ENCODE results near the gene SPACA6.
A peak's percentile ranks its signal among the peaks of the same experiment; 100 is the strongest.

Gene SPACA6

GRCh38 chr19:51719251-51719988 is 26.3 kb downstream of the SPACA6 start:
- no peak overlapping the region for H3K27ac ChIP-seq
- TF ChIP-seq, protein P1, sequence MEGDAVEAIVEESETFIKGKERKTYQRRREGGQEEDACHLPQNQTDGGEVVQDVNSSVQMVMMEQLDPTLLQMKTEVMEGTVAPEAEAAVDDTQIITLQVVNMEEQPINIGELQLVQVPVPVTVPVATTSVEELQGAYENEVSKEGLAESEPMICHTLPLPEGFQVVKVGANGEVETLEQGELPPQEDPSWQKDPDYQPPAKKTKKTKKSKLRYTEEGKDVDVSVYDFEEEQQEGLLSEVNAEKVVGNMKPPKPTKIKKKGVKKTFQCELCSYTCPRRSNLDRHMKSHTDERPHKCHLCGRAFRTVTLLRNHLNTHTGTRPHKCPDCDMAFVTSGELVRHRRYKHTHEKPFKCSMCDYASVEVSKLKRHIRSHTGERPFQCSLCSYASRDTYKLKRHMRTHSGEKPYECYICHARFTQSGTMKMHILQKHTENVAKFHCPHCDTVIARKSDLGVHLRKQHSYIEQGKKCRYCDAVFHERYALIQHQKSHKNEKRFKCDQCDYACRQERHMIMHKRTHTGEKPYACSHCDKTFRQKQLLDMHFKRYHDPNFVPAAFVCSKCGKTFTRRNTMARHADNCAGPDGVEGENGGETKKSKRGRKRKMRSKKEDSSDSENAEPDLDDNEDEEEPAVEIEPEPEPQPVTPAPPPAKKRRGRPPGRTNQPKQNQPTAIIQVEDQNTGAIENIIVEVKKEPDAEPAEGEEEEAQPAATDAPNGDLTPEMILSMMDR (IDR thresholded peaks at IDR 0.05): no peak
- DNase-seq: no peak
- intact Hi-C loops (cut with DNase I; ENCODE audit: low total_unique reads): no loop called here
- peaks cover 0 to 10% (median 8%) of the 10 kb centered on the region in 4 donors for H3K4me1 ChIP-seq
- peak overlapping the region in 1 of 2 donors; percentile 29 for H3K4me3 ChIP-seq
- H3K9me3 ChIP-seq: no peaks in the 10 kb centered on the region
- no peaks in the 10 kb centered on the region for H3K36me3 ChIP-seq
- peaks cover 0 to 81% of the 10 kb centered on the region in 2 donors for H3K27me3 ChIP-seq

DNA sequence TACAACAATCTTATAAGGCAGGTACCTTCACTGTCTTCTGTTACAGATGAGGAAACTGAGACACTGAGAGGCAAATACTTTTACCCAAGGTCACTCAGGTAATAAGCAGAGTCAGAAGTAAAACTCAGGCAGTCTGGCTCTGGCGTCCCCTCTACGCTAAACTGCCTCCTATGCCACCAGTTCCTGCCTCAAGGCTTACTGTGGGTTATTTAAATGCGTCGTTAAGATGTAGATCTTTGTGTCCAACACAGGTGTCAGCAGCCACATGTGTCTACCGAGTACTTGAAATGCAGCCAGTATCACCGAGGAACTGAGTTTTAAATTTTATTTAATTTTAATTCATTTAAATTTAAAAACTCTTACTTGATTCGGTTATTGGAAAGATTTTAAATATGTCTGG is 28.8 kb downstream of the SPACA6 start:
- Histone ChIP-seq H3K4me3 (no peak overlapping the region), H3K27ac (no peak overlapping the region), H3K36me3 (no peaks in the 10 kb centered on the region), H3K27me3 (peaks cover 0 to 92% of the 10 kb centered on the region in 2 donors), H3K4me1 (peaks cover 0 to 10% (median 8%) of the 10 kb centered on the region in 4 donors), H3K9me3 (no peaks in the 10 kb centered on the region)
- no peak for DNase-seq
- intact Hi-C loops (cut with DNase I; ENCODE audit: low total_unique reads): no loop called here
- TF ChIP-seq, protein P1 (IDR thresholded peaks at IDR 0.05): no peak

DNA sequence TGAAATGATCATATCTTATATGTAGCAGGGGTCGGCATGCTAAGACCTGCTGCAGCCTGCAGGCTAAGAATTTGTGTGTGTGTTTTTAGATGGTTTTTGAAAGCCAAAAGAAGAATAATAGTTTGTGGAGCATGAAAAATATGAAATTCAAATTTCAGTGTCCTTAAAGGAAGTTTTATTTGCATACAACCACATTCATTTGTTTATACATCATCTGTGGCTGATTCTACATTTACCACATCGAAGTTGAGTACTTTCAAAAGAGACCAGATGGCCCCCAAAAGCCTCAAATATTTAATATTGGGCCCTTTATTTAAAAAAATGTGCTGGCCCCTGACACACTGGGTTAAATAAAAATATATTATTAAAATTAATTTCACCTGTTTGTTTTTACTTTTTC is 29.4 kb downstream of the SPACA6 start:
- no peak overlapping the region for H3K4me3 ChIP-seq
- H3K36me3 ChIP-seq: no peaks in the 10 kb centered on the region
- H3K27me3 ChIP-seq: peaks cover 0 to 92% of the 10 kb centered on the region in 2 donors
- no peak for DNase-seq
- TF ChIP-seq, protein P1 (IDR thresholded peaks at IDR 0.05): no peak
- intact Hi-C loops (cut with DNase I; ENCODE audit: low total_unique reads): no loop called here
- H3K27ac ChIP-seq: no peak overlapping the region
- peaks cover 0 to 10% (median 8%) of the 10 kb centered on the region in 4 donors for H3K4me1 ChIP-seq
- H3K9me3 ChIP-seq: no peaks in the 10 kb centered on the region

- no peak overlapping the region for H3K4me3 ChIP-seq
- intact Hi-C loops (cut with DNase I; ENCODE audit: low total_unique reads): no loop called here
- peaks cover 0 to 4% (median 3%) of the 10 kb centered on the region in 4 donors for H3K4me1 ChIP-seq
- no peak overlapping the region for H3K27ac ChIP-seq
- peak in 1 of 2 donors; percentile 38 for DNase-seq
- no peaks in the 10 kb centered on the region for H3K9me3 ChIP-seq
- TF ChIP-seq, protein P1 (IDR thresholded peaks at IDR 0.05): no peak
- H3K36me3 ChIP-seq: no peaks in the 10 kb centered on the region
- peaks cover 0 to 92% of the 10 kb centered on the region in 2 donors for H3K27me3 ChIP-seq
These were observed 31.4 kb downstream of the SPACA6 start for GRCh38 chr19:51724543-51724942.

DNA sequence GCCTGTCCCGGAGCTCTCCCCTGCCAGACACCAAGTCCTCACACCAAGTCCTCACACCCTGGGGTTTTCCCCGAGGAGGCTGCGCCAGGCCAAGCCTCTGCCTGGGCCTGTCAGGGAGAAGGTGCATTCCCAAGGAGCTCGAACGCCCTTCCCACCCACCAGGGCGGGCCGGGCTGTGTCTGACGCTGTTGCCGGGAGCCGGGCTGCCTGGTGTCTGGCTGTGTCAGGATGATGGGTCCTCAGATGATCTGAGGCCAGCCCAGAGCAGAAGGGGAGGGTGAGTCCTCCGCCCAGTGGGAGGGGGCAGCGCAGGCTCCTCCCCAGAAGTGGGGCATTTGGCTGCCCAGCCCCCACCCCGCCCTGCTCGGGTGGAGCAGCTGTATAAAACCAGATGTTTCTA is 32.9 kb downstream of the SPACA6 start:
- no peak overlapping the region for H3K4me3 ChIP-seq
- intact Hi-C loops (cut with DNase I; ENCODE audit: low total_unique reads): no loop called here
- peaks cover 0 to 84% of the 10 kb centered on the region in 2 donors for H3K27me3 ChIP-seq
- DNase-seq: no peak
- H3K36me3 ChIP-seq: no peaks in the 10 kb centered on the region
- no peaks in the 10 kb centered on the region for H3K4me1 ChIP-seq
- no peak overlapping the region for H3K27ac ChIP-seq
- TF ChIP-seq, protein P1 (IDR thresholded peaks at IDR 0.05): no peak
- H3K9me3 ChIP-seq: peaks cover 0 to 3% (median 0%) of the 10 kb centered on the region in 3 donors
